ENCODE results near the gene ACYP1. TPM values are rescaled to one million over a fixed set of nuclear protein-coding genes. Genes with fewer than 3 reads are reported as not detected.
A peak's percentile ranks its signal among the peaks of the same experiment; 100 is the strongest.

ACYP1 gene
- polyA plus RNA-seq, 3 donors = 2.8 to 11.8 (median 4.3) TPM

DNA sequence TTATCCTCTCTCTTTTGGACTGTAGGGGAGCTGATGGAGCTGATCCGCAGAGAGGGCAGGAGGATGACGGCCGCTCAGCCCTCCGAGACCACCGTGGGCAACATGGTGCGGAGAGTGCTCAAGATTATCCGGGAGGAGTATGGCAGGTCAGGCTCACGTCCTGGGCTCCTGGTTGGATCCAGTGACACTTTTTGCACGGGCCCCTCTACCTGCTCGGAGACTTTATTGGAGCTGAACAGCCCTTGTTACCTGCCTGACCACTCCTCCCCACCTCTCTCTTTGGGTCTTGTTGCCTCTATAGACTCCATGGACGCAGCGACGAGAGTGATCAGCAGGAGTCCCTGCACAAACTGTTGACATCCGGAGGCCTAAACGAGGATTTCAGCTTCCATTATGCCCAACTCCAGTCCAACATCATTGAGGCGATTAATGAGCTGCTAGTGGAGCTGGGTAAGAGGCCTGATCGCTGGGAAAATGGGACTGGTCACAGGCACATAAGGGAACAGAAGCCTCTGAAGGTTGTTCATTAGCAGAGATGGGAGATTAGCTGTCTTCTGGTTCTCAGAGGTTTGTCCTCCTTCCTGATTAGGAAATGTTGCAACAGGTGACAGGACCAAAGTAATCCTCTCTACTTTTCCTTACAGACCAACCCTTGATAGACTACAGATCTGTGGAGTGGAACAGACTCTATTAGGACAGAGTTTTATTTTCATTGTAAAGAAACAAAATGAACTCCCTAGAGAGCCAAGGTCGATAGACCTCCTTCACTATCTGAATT is 60.4 kb downstream of the ACYP1 start:
- H2AFZ ChIP-seq (ENCODE audit: insufficient read depth, low read depth, low read length, poor library complexity, severe bottlenecking) = peak overlapping the region; percentile 97
- H3K27me3 Mint-ChIP-seq (ENCODE audit: low read depth in 3 of 3) = peaks cover 0 to 3% (median 2%) of the 10 kb centered on the region in 3 donors

More for the DNA sequence above, 60.4 kb downstream of the ACYP1 start:
- peaks cover 18 to 21% of the 10 kb centered on the region in 2 donors for H3K4me1 ChIP-seq (ENCODE audit: control insufficient read depth in 1 of 2, insufficient read depth in 2 of 2, low read length in 2 of 2)
- Mint-ChIP-seq H3K9me3 (peaks cover 0 to 5% (median 0%) of the 10 kb centered on the region in 7 donors), H3K36me3 (peaks cover 36 to 43% of the 10 kb centered on the region in 2 donors), H3K4me1 (peaks cover 27% of the 10 kb centered on the region), H3K27ac (peak overlapping the region; percentile 93 to 99 (median 97)), H3K4me3 (peak overlapping the region; percentile 98 to 99)
- H3K27ac ChIP-seq (ENCODE audit: low read depth in 1 of 2, low read length in 2 of 2) = peak overlapping the region; percentile 68 to 89
- peak overlapping the region; percentile 63 to 96 (median 87) for H3K4me3 ChIP-seq (replicated peaks in 1 of 3; ENCODE audit: low read depth in 2 of 3, low read length in 3 of 3)
- peaks cover 0 to 5% of the 10 kb centered on the region in 2 donors for H3K9me3 ChIP-seq (replicated peaks in 1 of 2; ENCODE audit: control insufficient read depth in 1 of 2, insufficient read depth in 1 of 2, low read length in 2 of 2)
- no peaks in the 10 kb centered on the region for H4K20me1 ChIP-seq (ENCODE audit: insufficient read depth, low read length)
- H3K36me3 ChIP-seq (replicated peaks in 1 of 2; ENCODE audit: control insufficient read depth in 1 of 2, insufficient read depth in 2 of 2, low read length in 2 of 2) = peaks cover 29 to 39% of the 10 kb centered on the region in 2 donors
- peak overlapping the region; percentile 86 for H3K4me2 ChIP-seq (replicated peaks; ENCODE audit: extremely low read depth, low read length, poor library complexity, severe bottlenecking)
- 6% methylated on average over 11 of the region's 18 CpGs for WGBS (ENCODE audit: insufficient coverage)
- TF ChIP-seq, protein P1, sequence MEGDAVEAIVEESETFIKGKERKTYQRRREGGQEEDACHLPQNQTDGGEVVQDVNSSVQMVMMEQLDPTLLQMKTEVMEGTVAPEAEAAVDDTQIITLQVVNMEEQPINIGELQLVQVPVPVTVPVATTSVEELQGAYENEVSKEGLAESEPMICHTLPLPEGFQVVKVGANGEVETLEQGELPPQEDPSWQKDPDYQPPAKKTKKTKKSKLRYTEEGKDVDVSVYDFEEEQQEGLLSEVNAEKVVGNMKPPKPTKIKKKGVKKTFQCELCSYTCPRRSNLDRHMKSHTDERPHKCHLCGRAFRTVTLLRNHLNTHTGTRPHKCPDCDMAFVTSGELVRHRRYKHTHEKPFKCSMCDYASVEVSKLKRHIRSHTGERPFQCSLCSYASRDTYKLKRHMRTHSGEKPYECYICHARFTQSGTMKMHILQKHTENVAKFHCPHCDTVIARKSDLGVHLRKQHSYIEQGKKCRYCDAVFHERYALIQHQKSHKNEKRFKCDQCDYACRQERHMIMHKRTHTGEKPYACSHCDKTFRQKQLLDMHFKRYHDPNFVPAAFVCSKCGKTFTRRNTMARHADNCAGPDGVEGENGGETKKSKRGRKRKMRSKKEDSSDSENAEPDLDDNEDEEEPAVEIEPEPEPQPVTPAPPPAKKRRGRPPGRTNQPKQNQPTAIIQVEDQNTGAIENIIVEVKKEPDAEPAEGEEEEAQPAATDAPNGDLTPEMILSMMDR (IDR thresholded peaks at IDR 0.05) = no peak
- no peak for DNase-seq
- no peaks in the 10 kb centered on the region for H3K27me3 ChIP-seq (ENCODE audit: control insufficient read depth in 2 of 2, insufficient read depth in 2 of 2, low read length in 2 of 2)
- H3K9ac ChIP-seq (ENCODE audit: insufficient read depth, low read length, poor library complexity, severe bottlenecking) = peak overlapping the region; percentile 86
- intact Hi-C loops (cut with micrococcal nuclease) = loop anchor here in 1 of 2 donors (5.0 to 10.0 kb wide), 2 partner anchors 36 to 61 kb away; partner anchors contain the start of genes ACYP1 and ZC2HC1C
- H3K79me2 ChIP-seq (ENCODE audit: insufficient read depth, low read length) = peaks cover 22% of the 10 kb centered on the region

Small RNAs within 50 kb of the gene (small RNA-seq; reads per million reads assigned to genes)
- gene RNU6-689P (ENCODE audit: insufficient read length, low read depth) = not detected

Other genes with a start within 250 kb of the ACYP1 start
- gene PROX2, start 187.9 kb downstream of the ACYP1 start, polyA plus RNA-seq = under 1 TPM in 1 of 3 donors, not detected in 2; 0.03 TPM
- 10 to 100 TPM in 1 of 3 donors, 1 to 10 TPM in 2; 6.7 to 76.5 (median 7.3) TPM for gene DLST, start 182.1 kb downstream of the ACYP1 start, polyA plus RNA-seq
- gene RPS6KL1, start 140.8 kb downstream of the ACYP1 start, polyA plus RNA-seq = under 1 TPM in 1 of 3 donors, not detected in 2; 0.13 TPM
- under 1 TPM in 1 of 3 donors, not detected in 2; 0.03 TPM for gene PGF, start 108.4 kb downstream of the ACYP1 start, polyA plus RNA-seq
- 10 to 100 TPM; 20.8 to 26.3 (median 23.9) TPM for gene EIF2B2, start 61.1 kb downstream of the ACYP1 start, polyA plus RNA-seq
- 1 to 10 TPM; 3.4 to 6.3 (median 5.1) TPM for gene MLH3, start 12.6 kb downstream of the ACYP1 start, polyA plus RNA-seq
- under 1 TPM in 1 of 3 donors, not detected in 2; 0.08 TPM for gene ZC2HC1C, start 5.6 kb upstream of the ACYP1 start, polyA plus RNA-seq
- 10 to 100 TPM in 2 of 3 donors, 1 to 10 TPM in 1; 8.9 to 27.8 (median 10.1) TPM for gene NEK9, start 63.0 kb upstream of the ACYP1 start, polyA plus RNA-seq
- gene TMED10, start 112.6 kb upstream of the ACYP1 start, polyA plus RNA-seq = 100 to 1,000 TPM in 2 of 3 donors, 10 to 100 TPM in 1; 98.5 to 243 (median 233) TPM
- gene FOS, start 214.8 kb upstream of the ACYP1 start, polyA plus RNA-seq = 1,000 to 10,000 TPM; 4,403 to 5,159 (median 4,841) TPM